ENCODE results near the gene LNX2. TPM values are rescaled to one million over a fixed set of nuclear protein-coding genes. Genes with fewer than 3 reads are reported as not detected.
A peak's percentile ranks its signal among the peaks of the same experiment; 100 is the strongest.

The LNX2 gene
- total RNA-seq, 1 experiment from 2014 or later: 12.1 TPM

GRCh38 chr13:27601208-27601607, 19.1 kb downstream of the LNX2 start (continued):
- TF ChIP-seq, protein P1, sequence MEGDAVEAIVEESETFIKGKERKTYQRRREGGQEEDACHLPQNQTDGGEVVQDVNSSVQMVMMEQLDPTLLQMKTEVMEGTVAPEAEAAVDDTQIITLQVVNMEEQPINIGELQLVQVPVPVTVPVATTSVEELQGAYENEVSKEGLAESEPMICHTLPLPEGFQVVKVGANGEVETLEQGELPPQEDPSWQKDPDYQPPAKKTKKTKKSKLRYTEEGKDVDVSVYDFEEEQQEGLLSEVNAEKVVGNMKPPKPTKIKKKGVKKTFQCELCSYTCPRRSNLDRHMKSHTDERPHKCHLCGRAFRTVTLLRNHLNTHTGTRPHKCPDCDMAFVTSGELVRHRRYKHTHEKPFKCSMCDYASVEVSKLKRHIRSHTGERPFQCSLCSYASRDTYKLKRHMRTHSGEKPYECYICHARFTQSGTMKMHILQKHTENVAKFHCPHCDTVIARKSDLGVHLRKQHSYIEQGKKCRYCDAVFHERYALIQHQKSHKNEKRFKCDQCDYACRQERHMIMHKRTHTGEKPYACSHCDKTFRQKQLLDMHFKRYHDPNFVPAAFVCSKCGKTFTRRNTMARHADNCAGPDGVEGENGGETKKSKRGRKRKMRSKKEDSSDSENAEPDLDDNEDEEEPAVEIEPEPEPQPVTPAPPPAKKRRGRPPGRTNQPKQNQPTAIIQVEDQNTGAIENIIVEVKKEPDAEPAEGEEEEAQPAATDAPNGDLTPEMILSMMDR (IDR thresholded peaks at IDR 0.05 in 2 of 3, conservative IDR thresholded peaks at IDR 0.05 in 1 of 3; ENCODE audit: borderline replicate concordance in 1 of 3, insufficient read depth in 1 of 3, low read depth in 2 of 3, low read length in 2 of 3): no peak
- no peak for TF ChIP-seq EZH2 (IDR thresholded peaks at IDR 0.05)

GRCh38 chr13:27600711-27601110, 19.6 kb downstream of the LNX2 start:
- ATAC-seq (no peak), DNase-seq (ENCODE audit: low read depth, low spot score) (no peak)
- Histone ChIP-seq H3K9me3 (ENCODE audit: control insufficient read depth in 1 of 2, insufficient read depth in 1 of 2, low read depth in 1 of 2, low read length in 2 of 2) (no peaks in the 10 kb centered on the region), H3K9me2 (ENCODE audit: insufficient read depth) (no peaks in the 10 kb centered on the region), H3K4me1 (ENCODE audit: control insufficient read depth in 1 of 2, insufficient read depth in 2 of 2, low read length in 2 of 2) (peaks cover 16 to 21% of the 10 kb centered on the region in 2 experiments), H4K20me1 (ENCODE audit: insufficient read depth) (0 out of 2 replicates have a peak, but pooled peaks cover 5% of the 10 kb centered on the region), H3K4me2 (ENCODE audit: low read length) (peak overlapping the region; percentile 47; the same call in 1 of the 2 replicates), H3K36me3 (ENCODE audit: control insufficient read depth in 1 of 2, insufficient read depth in 2 of 2, low read length in 2 of 2) (no peaks in the 10 kb centered on the region), H3K79me2 (ENCODE audit: insufficient read depth, low read length) (peaks cover 84% of the 10 kb centered on the region), H3K4me3 (replicated peaks in 1 of 2; ENCODE audit: low read depth in 1 of 2, low read length in 2 of 2) (no peak overlapping the region), H3K27ac (ENCODE audit: low read depth, low read length) (no peak overlapping the region), H3K9ac (ENCODE audit: low read length) (no peak overlapping the region), H2AFZ (ENCODE audit: low read depth, low read length, poor library complexity, severe bottlenecking) (no peak overlapping the region), H3K27me3 (ENCODE audit: insufficient read depth, low read length) (no peaks in the 10 kb centered on the region)
- TF ChIP-seq POLR2A (IDR thresholded peaks at IDR 0.05; ENCODE audit: borderline replicate concordance, extremely low read depth, insufficient read depth, insufficient read length) (no peak), EGR1 (IDR thresholded peaks at IDR 0.05; ENCODE audit: low read depth) (no peak)
- POLR2A ChIA-PET: no interaction called here
- BruUV-seq (replicated peaks): no TSS peak
- RAD21 ChIA-PET (ENCODE audit: low non-redundant PET in 1 of 2, low total read pairs in 2 of 2, uncharacterized antibody in 2 of 2, unreplicated experiment in 2 of 2): no interaction called here
- intact Hi-C loops (cut with micrococcal nuclease): no loop called here
- CTCF ChIA-PET: interaction anchor here (1.4 kb wide), 1 partner anchor 226 kb away, joined by 4 read pairs; no protein-coding TSS in a partner anchor
